LNCAP (cell line): Measurements from ENCODE around the gene CDK11B.
"Not testable (repeated sequence)": the region's sequence is repeated elsewhere in the genome, so short reads cannot be mapped to it uniquely, and the experiment has no call there.

Experiments used
- TF ChIP-seq, protein P1 (sequence below): fragments of 450-650 bp; IDR thresholded peaks from 2 replicates; pipeline ENCODE4 v1.5.1; 2017; ENCODE audit warnings: mild to moderate bottlenecking

The CDK11B gene

DNA sequence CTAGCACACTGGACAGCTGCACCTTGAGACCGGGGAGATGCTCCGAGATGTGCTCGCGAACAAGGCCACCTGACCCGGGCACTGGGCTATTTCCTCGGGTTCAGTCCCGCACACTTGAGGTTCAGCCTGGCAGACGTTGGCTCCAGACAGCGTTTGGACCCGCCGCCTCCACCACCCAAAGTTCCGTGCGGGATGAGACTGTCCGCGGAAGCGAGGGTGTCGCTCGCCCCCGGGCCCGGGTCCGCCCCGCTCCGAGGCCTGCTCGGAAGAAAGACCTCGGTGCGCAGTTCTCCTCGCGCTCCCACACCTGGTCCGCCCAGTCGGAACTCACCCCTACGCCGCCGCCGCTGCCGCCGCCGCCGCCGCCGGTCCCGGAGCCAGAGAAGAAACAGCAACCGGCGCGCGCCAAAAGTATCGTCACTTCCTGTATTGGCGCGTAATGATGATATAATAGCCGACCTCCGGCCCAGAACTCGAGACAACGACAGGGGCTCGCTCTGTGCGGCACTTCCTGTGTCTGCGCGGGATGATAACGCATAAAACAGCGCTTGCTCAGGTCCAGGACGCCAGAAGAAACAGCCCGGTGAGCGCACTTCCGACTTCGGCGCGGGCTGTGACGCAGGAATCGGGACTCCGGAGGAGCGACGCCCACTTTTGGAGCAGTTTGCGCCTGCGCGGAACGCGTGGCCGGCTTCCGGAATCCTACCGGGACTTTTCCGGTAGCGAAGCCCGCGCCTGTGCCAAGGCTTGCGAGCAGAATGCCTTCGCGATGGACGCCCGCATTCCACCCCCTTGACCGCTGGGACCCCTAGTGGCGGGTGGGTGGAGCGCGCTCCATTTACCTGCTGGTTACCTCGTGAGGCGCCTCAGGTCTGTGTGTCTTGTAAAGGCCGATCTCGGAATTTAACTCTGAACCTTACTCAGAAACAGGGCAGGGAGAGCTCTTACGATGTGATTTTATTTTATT is at the start of gene CDK11B:
Gene CDK11B, minus strand, starts transcription at position 422 of the 967 bp plus-strand sequence. CDS start 1,519 bp downstream, outside the sequence.
- TF ChIP-seq, protein P1, sequence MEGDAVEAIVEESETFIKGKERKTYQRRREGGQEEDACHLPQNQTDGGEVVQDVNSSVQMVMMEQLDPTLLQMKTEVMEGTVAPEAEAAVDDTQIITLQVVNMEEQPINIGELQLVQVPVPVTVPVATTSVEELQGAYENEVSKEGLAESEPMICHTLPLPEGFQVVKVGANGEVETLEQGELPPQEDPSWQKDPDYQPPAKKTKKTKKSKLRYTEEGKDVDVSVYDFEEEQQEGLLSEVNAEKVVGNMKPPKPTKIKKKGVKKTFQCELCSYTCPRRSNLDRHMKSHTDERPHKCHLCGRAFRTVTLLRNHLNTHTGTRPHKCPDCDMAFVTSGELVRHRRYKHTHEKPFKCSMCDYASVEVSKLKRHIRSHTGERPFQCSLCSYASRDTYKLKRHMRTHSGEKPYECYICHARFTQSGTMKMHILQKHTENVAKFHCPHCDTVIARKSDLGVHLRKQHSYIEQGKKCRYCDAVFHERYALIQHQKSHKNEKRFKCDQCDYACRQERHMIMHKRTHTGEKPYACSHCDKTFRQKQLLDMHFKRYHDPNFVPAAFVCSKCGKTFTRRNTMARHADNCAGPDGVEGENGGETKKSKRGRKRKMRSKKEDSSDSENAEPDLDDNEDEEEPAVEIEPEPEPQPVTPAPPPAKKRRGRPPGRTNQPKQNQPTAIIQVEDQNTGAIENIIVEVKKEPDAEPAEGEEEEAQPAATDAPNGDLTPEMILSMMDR, result peak; percentile 27; the same call in 1 of the 2 replicates

DNA sequence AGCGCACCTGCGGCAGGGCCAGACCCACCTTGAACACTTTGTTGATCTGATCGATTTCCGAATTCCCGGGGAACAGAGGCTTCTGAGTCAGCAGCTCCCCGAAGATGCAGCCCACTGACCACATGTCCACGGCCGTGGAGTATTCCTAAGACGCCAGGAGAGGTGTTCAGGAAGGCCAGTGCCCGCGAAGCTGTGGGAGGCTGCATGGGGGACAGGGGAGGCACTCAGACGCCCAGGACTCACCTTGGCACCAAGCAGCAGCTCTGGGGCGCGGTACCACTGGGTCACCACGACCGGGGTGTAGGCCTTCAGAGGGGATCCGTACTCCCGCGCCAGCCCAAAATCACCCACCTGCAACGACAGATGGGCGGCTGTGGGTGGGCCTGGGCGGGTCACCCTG is 45.0 kb upstream of the CDK11B start:
- TF ChIP-seq, protein P1, result no peak

DNA sequence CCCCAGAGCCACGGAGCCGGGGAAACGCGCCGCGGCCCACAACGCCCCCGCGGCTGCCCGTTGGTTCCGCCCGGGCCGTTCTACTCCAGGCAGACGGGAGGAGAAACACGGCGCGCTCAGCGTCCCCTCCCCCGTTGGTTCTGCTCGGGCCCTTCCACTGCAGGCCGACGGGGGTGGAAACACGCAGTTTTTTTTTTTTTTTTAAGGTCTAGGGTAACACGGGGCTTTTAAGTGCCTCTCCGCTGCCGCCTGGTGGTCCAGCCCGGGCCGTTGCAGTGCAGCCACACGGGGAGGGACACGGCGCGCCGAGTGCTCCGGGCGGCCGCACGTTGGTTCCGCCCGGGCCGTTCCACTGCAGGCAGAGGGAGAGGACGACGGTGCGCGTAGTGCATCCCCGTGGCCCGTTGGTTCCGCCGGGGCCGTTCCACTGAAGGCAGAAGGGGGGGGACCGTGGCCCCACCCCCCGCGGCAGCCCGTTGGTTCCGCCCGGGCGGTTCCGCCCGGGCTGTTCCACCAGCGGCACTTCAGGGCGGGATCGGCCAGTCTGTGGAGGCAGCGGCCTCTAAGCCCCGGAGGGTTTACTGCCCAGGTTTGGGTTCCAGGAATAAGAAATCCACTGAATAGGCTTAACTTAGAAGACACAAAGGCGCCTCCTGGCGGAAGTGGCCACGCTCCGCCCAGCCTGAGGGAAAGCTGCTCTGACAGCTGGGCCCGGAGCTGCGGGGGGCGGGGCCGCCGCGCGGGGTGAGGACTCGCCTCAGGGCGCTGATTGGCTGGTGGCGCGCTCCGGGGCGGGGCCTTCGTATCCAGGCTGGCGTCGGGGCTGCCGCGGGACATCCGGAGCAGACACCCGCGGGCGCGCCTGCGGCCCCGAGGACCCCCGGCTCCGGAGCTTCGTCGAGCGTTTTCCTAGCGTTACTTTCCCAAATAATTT is 34.2 kb upstream of the CDK11B start, which contains the start of gene SLC35E2B:
Gene SLC35E2B, minus strand, starts transcription at position 82 of the 934 bp plus-strand sequence. CDS start 16,096 bp downstream, outside the sequence.
- TF ChIP-seq, protein P1, result not testable (repeated sequence)

DNA sequence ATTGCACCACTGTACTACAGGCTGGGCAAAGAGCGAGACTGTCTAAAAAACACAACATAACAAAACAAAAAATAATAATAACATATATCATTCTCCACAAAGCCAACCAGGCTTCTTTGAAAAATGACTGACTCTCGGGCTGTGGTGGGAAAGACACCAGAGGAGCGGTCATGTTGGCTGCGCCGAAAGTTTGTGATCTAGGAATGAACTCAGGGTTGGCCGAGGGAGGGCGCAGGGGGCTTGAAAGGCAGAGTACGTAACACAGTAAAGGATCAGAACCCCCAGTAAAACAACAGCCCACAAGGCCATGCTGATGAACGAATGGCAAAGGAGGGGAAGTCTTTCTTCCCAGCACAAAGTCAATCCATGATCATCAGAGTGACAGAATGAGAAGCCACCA is 29.0 kb upstream of the CDK11B start:
- TF ChIP-seq, protein P1, result no peak

DNA sequence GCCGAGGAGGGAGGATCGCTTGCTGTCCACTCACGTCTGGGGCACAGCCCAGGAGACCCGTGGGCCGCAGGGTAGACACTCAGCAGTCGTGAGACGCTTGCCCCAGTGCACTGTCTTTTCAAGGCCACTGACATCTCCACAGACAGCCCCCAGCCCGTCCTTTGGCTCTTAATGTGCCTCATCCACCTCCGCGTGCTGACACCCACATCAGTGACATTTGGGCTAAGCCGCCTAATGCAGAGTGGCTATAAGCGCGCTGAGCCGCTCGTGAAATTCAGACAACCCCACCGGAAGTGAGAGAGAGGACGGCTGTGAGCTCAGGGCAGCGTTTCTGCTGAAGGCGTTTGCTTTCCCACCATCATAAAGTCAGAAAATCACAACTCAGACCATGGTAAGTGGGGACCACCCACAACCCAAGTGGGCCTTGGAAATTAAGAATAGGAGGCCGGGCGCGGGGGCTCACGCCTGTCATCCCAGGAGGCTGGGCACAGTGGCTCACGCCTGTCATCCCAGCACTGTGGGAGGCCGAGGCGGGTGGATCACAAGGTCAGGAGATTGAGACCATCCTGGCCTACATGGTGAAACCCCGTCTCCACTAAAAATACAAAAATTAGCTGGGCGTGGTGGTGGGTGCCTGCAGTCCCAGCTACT is 25.4 kb upstream of the CDK11B start:
- TF ChIP-seq, protein P1, result no peak

DNA sequence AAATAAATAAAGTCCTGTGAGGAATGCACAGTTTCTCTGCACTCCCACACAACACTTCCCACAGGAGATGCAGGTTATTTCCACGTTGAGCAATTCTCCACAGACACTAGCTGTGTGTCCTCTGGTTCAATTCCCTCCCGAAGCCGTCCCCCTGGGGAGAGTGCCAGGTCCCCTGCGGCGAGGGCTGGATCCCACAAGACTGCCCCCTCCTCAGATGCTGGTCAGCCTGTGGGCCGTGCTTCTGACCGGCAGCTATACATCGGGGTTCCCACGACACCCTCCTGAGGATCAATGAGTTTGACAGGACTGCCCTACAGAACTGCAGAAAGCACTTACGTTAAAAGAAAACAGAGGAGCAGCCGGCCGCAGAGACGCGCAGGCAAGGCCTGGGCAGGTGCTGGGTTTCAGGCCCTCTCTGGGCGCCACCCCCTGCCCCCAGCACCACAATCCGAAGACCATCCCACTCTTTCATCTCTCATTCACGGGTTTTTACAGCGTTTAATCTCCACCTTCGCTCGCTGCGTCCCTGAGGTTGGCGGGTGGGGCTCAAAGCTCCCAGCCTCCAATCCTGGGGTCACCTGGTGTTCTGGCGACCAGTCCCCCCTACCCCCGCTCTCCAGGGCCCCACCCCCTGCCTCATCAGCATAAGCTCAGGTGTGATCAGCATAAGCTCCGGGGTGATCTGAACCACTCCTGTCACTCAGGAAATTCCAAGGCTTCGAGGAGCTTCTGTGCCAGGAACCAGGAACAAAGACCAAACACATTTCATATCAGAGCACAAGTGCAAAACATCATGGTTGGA is 24.5 kb upstream of the CDK11B start:
- TF ChIP-seq, protein P1, result no peak
